HG02678 (cell line): ENCODE results near the gene ABR.

Source experiments
- ATAC-seq: cut with Tn5 transposase; IDR thresholded peaks from one replicate; pipeline ENCODE4 v1.9.1; 2021; ENCODE audit warnings: mild to moderate bottlenecking, moderate library complexity; ENCODE audit not compliant: unreplicated experiment

The ABR gene

GRCh38 chr17:1035546-1036170, 144.1 kb downstream of the ABR start:
- ATAC-seq: no peak

GRCh38 chr17:1034652-1035210, 145.1 kb downstream of the ABR start:
- no peak for ATAC-seq

DNA sequence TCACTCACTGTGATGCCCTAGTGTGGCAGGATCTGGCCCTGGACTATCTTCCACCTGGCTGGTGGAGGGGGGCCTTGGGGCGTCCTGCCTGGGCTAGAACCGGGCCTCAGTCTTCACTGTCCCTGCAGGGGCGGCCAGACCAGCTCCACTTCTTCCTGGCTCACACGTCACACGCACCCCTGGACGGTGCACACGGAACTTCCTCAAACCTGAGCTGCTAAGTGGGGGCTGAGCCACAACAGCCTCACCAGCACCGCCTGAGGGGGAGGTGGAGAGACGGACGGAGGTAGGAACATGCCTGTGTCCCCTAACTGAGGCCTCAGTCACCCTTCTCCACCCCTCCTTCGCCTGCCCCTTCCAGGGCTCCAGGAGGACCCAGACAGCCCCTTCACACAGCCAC, 146.3 kb downstream of the ABR start:
- no peak for ATAC-seq

GRCh38 chr17:1032391-1032790, 147.4 kb downstream of the ABR start:
- no peak for ATAC-seq

DNA sequence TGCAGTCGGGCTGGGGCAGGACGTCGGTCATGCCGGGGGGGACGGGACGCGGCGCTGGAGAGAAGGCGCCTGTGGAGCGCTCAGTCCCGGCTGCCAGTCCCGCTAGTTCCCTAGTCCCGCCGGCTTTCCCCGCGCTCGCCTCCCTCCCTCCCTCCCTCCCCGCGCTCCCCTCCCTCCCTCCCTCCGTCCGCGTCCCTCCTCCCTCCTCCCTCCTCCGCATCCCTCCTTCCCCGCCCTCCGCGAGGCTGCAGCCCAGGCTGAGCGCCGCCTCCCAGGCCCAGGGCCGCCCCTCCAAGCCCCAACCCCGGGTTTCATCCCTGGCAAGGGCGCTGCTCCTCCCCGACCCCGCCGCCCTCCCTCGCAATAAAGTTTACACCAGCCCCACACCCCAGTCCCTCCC, 148.1 kb downstream of the ABR start:
- no peak for ATAC-seq

DNA sequence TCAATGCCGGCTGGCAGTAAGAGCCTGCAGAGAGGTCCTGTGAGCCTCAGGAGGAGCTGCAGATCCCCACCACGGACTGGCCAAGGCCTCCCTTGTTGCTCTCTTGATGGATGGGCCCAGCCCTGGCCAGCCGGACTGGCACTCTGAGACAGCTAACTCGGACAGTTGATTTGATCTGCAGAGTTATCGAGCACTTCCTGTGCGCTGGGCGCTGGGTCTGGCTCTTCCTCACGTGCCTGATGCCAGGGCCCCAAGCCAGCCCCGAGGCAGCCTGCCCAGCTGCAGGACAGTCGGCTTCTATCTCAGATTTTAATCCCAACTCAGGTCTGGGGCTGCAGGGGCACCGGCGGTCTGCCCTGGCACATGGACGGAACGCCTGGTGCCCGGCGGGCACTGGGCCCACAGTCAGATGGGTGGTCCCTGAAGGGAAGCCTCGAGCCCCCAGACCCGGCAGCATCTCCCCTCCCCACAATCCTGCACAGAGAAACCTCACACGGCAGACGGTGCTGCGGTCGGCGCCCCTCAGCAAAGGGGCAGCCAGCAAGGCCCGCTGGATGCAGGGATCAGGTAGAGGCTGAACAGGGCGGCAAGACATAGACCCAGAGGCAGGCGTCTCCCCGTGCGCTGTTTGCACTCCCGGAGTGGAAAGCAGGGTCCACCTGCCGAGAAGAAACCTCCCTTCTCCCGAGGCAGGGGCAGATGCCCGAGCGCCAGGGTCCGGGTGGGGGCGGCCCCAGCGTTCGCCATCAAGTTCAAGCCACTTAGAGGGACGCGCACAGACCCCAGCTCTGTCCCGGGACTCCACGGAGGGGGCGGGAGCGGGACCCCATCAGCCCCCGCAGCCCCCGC, 148.9 kb downstream of the ABR start:
- no peak for ATAC-seq

DNA sequence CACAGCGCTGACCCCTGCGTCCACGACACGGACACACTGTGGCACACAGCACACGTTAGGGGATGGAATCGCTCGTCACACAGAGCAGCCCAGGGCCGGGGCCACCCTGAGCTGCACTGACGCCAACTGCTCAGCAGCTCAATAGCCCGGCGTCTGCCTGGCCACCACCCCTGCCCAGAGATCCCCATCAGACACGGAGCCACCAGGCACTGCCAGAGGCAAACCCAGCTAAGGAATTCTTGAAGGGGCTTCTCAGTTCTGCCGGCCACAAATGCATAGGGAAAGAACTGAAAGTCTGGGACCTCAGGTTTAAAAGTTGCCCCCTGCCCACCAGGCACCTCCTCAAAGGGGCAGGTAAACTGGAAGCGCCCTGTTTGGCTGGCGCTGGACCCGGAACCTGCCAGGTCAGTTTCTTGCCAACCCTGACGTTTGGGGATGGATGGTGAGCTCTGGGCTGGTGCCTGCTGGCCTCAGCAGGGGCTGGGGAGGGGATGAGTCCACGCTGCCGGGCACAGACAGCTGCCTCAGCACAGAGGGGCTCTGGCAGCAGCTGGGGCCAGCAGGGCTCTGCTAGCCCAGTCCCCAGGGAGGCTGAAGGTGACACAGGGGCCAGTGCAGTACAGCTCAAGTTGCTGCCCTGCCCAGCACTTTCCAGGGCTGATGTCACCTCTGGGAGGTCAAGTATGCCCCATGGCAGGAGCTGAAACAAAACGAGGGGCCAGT, 149.7 kb downstream of the ABR start:
- no peak for ATAC-seq

GRCh38 chr17:1029196-1029921, 150.4 kb downstream of the ABR start:
- ATAC-seq: no peak

DNA sequence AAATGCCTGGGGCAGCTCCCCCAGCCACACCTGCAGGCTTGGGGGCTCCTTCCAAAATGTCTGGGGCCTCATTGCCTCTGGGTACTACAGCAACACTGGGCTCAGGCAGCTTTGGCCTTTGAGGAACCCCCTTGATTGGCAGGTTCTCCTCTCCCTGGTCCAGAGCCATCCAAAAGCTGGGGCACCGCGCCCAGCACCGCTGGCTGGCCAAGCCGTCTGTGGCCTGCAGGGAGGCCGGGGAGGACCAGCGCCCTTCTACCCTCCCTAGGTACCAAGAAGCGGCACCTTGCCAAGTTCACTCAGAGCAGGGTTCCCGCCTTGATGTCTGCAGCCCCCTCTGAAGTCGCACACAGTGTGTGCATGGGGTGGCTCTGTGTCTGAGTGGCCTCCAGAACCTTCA, 152.7 kb downstream of the ABR start:
- ATAC-seq: no peak

GRCh38 chr17:1026599-1026975, 153.2 kb downstream of the ABR start:
- no peak for ATAC-seq

DNA sequence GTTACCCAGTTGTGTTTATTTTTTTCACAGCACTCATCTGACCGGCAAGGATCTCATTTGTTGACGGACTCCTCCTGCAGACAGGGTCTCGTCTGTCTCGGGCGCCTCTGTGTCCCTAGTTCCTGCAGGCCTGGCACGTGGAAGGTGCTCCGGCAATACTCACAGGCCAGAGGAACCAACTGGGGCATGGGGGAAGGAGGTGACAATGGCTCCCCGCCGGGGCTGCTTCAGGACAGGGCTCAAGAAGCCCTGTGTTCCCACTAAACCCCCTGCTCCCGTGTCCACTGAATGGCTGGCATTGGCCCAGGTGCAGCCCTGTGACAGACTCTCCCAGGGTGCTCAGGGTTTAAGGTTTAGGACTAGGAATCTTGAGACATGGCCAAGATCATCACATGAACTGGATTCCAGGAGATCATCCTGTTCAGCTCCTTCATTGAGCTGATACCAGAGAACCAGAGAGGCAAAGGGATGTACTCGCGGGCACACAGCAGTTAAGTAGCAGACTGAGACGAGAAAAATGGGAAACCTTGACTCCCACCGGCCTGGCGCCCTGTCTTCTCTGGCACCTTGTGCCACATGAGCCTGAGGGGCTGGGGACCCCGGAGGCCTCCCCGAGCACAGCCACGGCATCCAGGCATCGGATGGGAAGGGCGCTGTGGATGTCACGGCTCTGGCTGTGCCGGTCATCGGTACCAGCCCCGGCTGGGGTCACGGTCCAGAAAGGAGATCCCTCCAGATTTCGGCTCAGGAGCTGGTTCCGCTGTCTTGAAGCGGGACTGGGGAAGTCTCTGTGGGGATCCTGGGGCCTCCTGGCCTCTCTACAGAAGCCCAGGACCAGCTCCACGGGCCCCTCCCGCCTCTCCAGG, 153.8 kb downstream of the ABR start:
- no peak for ATAC-seq

GRCh38 chr17:1024076-1024475, 155.7 kb downstream of the ABR start:
- ATAC-seq: no peak

- ATAC-seq: no peak
Measured at GRCh38 chr17:1022278-1023024, 157.3 kb downstream of the ABR start.

DNA sequence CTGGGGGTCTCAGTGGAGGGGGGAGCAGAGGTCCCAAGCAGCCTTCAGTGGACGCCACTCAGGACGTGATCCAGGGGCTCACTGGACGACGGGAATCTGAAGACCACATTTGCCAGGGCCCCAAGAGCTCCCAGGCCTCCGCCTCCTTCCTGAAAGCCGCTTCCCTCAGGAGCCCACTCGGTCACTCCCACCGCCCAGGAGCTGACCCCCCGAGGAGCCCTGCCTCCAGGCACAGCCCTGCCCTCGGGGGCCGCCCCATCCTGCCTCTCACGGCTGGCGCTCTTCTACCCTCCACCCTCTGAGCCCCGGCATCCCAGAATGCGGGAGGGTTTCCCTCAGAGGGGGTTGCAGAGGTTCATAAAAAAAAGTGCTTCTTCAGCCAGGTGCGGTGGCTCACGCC, 158.6 kb downstream of the ABR start:
- ATAC-seq: no peak

- ATAC-seq: no peak
Measured at GRCh38 chr17:1019451-1019850, 160.3 kb downstream of the ABR start.

GRCh38 chr17:1018547-1018946, 161.2 kb downstream of the ABR start:
- no peak for ATAC-seq

DNA sequence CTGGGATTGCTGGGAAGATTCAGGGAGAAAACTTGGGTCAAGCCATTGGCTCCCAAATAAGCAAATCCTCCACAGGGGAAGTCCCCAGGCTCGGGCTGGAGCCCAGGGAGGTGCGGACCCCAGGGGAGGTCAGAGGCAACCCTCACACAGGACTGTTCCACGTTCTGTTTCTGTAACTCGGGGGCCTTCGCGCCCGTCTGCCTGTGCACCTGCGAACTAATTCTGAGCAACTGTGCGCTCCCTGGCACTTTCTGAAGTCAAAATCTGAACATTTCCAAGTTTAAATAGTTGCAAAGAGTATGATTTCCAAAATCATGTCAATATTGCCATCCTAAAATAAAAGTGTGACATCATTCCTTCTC, 166.1 kb downstream of the ABR start:
- ATAC-seq: no peak

GRCh38 chr17:1012823-1013728, 166.7 kb downstream of the ABR start:
- no peak for ATAC-seq
